GM21526 (cell line): ENCODE data around the gene PSMC3IP.

ENCODE experiments used
- ATAC-seq: cut with Tn5 transposase; IDR thresholded peaks from one replicate; pipeline ENCODE4 v1.9.1; 2021; ENCODE audit warnings: moderate library complexity; ENCODE audit not compliant: unreplicated experiment, low FRiP score

Gene PSMC3IP

GRCh38 chr17:42586514-42587230 lies 9.1 kb upstream of the PSMC3IP start:
- ATAC-seq = no peak

GRCh38 chr17:42585353-42585752 lies 7.8 kb upstream of the PSMC3IP start:
- ATAC-seq = no peak

GRCh38 chr17:42584880-42585279 lies 7.4 kb upstream of the PSMC3IP start:
- no peak for ATAC-seq

GRCh38 chr17:42581744-42582270 lies 4.3 kb upstream of the PSMC3IP start:
- ATAC-seq = no peak

- no peak for ATAC-seq
These were observed 2.4 kb upstream of the PSMC3IP start for GRCh38 chr17:42579794-42580551.

- ATAC-seq = peak; percentile 54
These were observed 847 bp upstream of the PSMC3IP start for GRCh38 chr17:42578282-42578869.

GRCh38 chr17:42577140-42577531 lies 393 bp downstream of the PSMC3IP start:
- peak; percentile 1 for ATAC-seq

- no peak for ATAC-seq
These were observed 3.1 kb downstream of the PSMC3IP start for GRCh38 chr17:42574463-42574862.

- ATAC-seq = no peak
These were observed 4.4 kb downstream of the PSMC3IP start for GRCh38 chr17:42573095-42573494.

GRCh38 chr17:42571435-42572225 lies 5.9 kb downstream of the PSMC3IP start:
- ATAC-seq = no peak

GRCh38 chr17:42568341-42569111 lies 9.0 kb downstream of the PSMC3IP start:
- no peak for ATAC-seq

- peak; percentile 41 for ATAC-seq
These were observed 10.5 kb downstream of the PSMC3IP start, which contains the start of gene MLX for GRCh38 chr17:42566883-42567573. MLX (plus strand) TSS chr17:42567100; CDS start chr17:42567125, 25 bp downstream.

- ATAC-seq = peak; percentile 4
These were observed 11.2 kb downstream of the PSMC3IP start for GRCh38 chr17:42566215-42566882.

- ATAC-seq = no peak
These were observed 11.9 kb downstream of the PSMC3IP start for GRCh38 chr17:42565523-42566214.

GRCh38 chr17:42564815-42565522 lies 12.6 kb downstream of the PSMC3IP start:
- no peak for ATAC-seq

- no peak for ATAC-seq
These were observed 13.6 kb downstream of the PSMC3IP start for GRCh38 chr17:42563950-42564349.

- no peak for ATAC-seq
These were observed 14.0 kb downstream of the PSMC3IP start for GRCh38 chr17:42563543-42563942.
